Heart left ventricle (tissue), 16 donors: ENCODE results near the gene TRAFD1. TPM values are rescaled to one million over a fixed set of nuclear protein-coding genes. Genes with fewer than 3 reads are reported as not detected.

Source experiments
- ATAC-seq, 4 donors: fragments of 200-7000 bp; cut with Tn5 transposase; one replicate each; pipeline ENCODE4 v1.9.1; 2020 to 2022; ENCODE audit warnings: moderate library complexity in 4 of 4, mild to moderate bottlenecking in 3 of 4, moderate number of reproducible peaks in 1 of 4
- DNase-seq, 5 donors: peaks; one replicate each; pipeline ENCODE4 v3.0.0-alpha.2; 2020
- H3K27ac ChIP-seq, 12 donors: fragments of 200-600 bp; sonication (generic) in 4 of 12; one replicate each; pipeline versions ENCODE4 v1.5.0 to v1.8.0; 2016 to 2022; ENCODE audit warnings: mild to moderate bottlenecking in 2 of 12
- H3K27me3 ChIP-seq, 9 donors: fragments of 200-600 bp; sonication (generic) in 2 of 9; one replicate each; pipeline versions ENCODE4 v1.5.1 to v1.8.0; 2016 to 2022; ENCODE audit warnings: mild to moderate bottlenecking in 3 of 9
- H3K36me3 ChIP-seq, 9 donors: fragments of 200-600 bp; sonication (generic) in 2 of 9; one replicate each; pipeline versions ENCODE4 v1.5.0 to v1.8.0; 2018 to 2022; ENCODE audit warnings: mild to moderate bottlenecking in 2 of 9
- H3K4me1 ChIP-seq, 12 donors: fragments of 200-600 bp; sonication (generic) in 4 of 12; one replicate each; pipeline versions ENCODE4 v1.5.0 to v1.8.0; 2016 to 2022; ENCODE audit warnings: mild to moderate bottlenecking in 3 of 12
- H3K4me3 ChIP-seq, 12 donors: fragments of 200-600 bp; sonication (generic) in 4 of 12; one replicate each; pipeline versions ENCODE4 v1.5.0 to v1.8.0; 2017 to 2022; ENCODE audit warnings: mild to moderate bottlenecking in 9 of 12, moderate library complexity in 4 of 12
- H3K9me3 ChIP-seq, 12 donors: fragments of 200-600 bp; sonication (generic) in 4 of 12; one replicate each; pipeline versions ENCODE4 v1.5.0 to v1.8.0; 2016 to 2022; ENCODE audit warnings: mild to moderate bottlenecking in 1 of 12
- CTCF ChIP-seq, 12 donors: fragments of 200-600 bp; sonication (generic) in 4 of 12; IDR thresholded peaks; one replicate each; pipeline versions ENCODE4 v1.5.0 to v1.8.0; 2018 to 2022; ENCODE audit warnings: antibody characterized with exemption in 12 of 12, mild to moderate bottlenecking in 5 of 12
- POLR2A ChIP-seq, 2 donors: fragments of 450-650 bp; IDR thresholded peaks; one replicate each; pipeline ENCODE4 v1.6.1; 2017; ENCODE audit warnings: antibody characterized with exemption in 2 of 2, mild to moderate bottlenecking in 2 of 2, moderate library complexity in 2 of 2
- WGBS, 4 donors: extraction: QIAGEN DNeasy Blood & Tissue Kit in 2 of 4; methylation state at CpG; one replicate each; pipeline versions ENCODE4 v1.1.5 to v1.1.7; 2013 to 2018; 5-methylcytosine and 5-hydroxymethylcytosine counted together
- intact Hi-C, 10 donors: fragments of 100-400 bp; cut with DNase I; formaldehyde crosslinking; loops; one replicate each; pipeline versions ENCODE4 v1.11.1 to v1.14.2; 2022
- microRNA-seq, 4 donors: library from miRNA; unstranded; fragments of <30 nt; microRNA quantifications; one replicate each; pipeline versions ENCODE4 to v1.2.0, GENCODE V29; 2017 to 2020
- polyA plus RNA-seq, 2 donors: library from polyadenylated mRNA; stranded (reverse); fragments of 200-250 nt; gene quantifications; one replicate each; pipeline ENCODE4 v1.2.3, GENCODE V29; 2013
- total RNA-seq, 9 donors: library from RNA; depleted of rRNA in 2 of 9; stranded (reverse); fragments of >200 nt in 2 of 9; fragmentation: NEBNext Ultra II Directional in 3 of 9; extraction: Animal tissue kit (Norgen Biotek cat#: 25700) in 3 of 9; gene quantifications; one replicate each; pipeline versions ENCODE4 v1.1.0 to v1.2.4, GENCODE V29; 2016 to 2023
- donor health status: ischemic (EF 13 %, LVEDD 7.1; RV severe dilation, severe dysfunction).
- donor health status: healthy with polysubstance abuse.
- donor health status: DM: no; HTN: yes; CAD: no.
- donor health status: DM: no; HTN: no; CAD: no.
- donor health status: ischemic (EF 25% LVEDD 6.9; RV normal size, moderate dysfunction).
- donor health status: ischemic (EF 25% LVEDD 5.7; RV mildly dilated, moderate dysfunction).
- donor health status: healthy.
- donor health status: DM: yes; HTN: yes; CAD: no.
- donor health status: ischemic (EF 35%, LVEDD 5.7; RV mildly dilated, moderate dysfunction).
- donor health status: nonischemic (EF 11% LVEDD 7.7; RV severe dilation, severe dysfunction).
- donor health status: DM: yes; HTN: yes; CAD: no.
- donor health status: PGD.
- donor health status: ischemic (EF 29% LVEDD 5.4; RV normal size, mild dysfunction).
- donor health status: nonischemic (EF 23%, LVEDD 6.1; RV moderate dilation, normal function).

The TRAFD1 gene
- total and polyA plus RNA-seq, 11 donors, result 6.7 to 84.7 (median 22.7) TPM

DNA sequence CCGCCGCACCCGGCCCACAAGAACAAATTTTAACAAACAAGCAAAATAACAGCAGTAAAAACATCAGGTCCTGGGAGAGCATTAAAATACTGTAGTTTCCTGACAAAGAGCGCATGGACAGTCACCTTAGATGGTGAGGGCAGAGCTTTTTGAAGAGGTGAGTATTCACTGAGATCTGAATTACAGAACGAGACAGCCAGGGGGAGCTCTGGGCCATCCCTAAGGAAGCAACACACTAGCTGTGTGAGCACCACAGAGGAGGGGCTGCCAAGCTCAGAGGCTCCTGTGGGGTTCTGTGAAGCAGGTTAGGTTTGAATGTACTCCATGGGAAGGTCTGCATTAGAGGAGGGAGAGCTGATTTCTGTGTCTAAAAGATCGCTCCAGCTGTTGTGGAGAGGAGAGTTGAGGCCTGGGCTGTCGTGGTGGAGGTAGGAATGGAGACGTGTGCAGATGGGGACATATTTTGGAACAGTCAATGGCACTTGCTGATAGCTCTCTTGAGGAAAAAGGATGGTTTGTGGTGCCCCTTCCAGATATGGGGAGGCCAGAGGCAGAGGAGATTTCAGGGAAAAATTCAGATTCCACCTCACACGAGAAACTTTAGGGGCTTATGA, 72.9 kb downstream of the TRAFD1 start:
- intact Hi-C loops, result loop anchor here (1.0 to 10.0 kb wide), 5 partner anchors 184 to 189 kb away; partner anchors contain the start of gene HECTD4 (in 2 of the 10)
- H3K4me3 ChIP-seq, result no peak overlapping the region
- H3K9me3 ChIP-seq, result no peaks in the 10 kb centered on the region
- TF ChIP-seq POLR2A (IDR thresholded peaks at IDR 0.05), result no peak
- TF ChIP-seq CTCF (IDR thresholded peaks at IDR 0.05), result peak; percentile 30 to 63 (median 50)
- peaks cover 0 to 99% (median 84%) of the 10 kb centered on the region in 9 donors for H3K36me3 ChIP-seq
- H3K27ac ChIP-seq, result no peak overlapping the region
- H3K27me3 ChIP-seq, result no peaks in the 10 kb centered on the region
- DNase-seq (peak in 2 of 5 donors; percentile 49 to 52), ATAC-seq (peak in 3 of 4 donors; percentile 72 to 83 (median 81))
- 78 to 88% (median 88%) methylated on average over 9 of the region's 9 CpGs for WGBS, 4 donors
- peaks cover 0 to under 1% (median 0%) of the 10 kb centered on the region in 12 donors for H3K4me1 ChIP-seq

DNA sequence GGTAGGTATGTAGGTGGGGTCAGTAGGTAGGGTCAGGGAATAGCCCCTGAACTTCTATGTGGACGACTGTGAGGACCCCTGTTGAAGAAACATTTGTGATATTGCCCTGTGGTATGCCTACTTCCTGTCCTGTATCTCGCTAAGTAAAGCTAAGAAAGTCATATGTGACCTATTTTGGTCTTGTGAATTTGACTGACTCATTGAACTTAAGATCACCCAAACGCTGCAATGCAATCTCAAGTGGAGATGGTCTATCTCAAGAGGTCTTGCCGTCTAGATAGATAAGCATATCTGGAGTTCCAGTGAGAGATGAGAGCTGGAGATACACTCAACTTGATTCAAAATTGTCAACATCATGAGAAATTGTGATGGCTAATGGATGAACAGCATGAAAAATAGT, 73.8 kb downstream of the TRAFD1 start:
- H3K27ac ChIP-seq, result no peak overlapping the region
- no peak overlapping the region for H3K4me3 ChIP-seq
- intact Hi-C loops, result loop anchor here in 8 of 10 donors (2.0 to 10.0 kb wide), 4 partner anchors 183 to 188 kb away; partner anchors contain the start of gene HECTD4 (in 2 of the 8)
- no peaks in the 10 kb centered on the region for H3K9me3 ChIP-seq
- peaks cover 0 to 99% (median 84%) of the 10 kb centered on the region in 9 donors for H3K36me3 ChIP-seq
- ATAC-seq (no peak), DNase-seq (no peak)
- WGBS, 4 donors, result 48 to 68% (median 53%) methylated on average over 4 of the region's 4 CpGs
- no peaks in the 10 kb centered on the region for H3K27me3 ChIP-seq
- no peak for TF ChIP-seq POLR2A (IDR thresholded peaks at IDR 0.05)
- TF ChIP-seq CTCF (IDR thresholded peaks at IDR 0.05), result no peak
- H3K4me1 ChIP-seq, result no peaks in the 10 kb centered on the region

Small RNA genes lying within 50 kb of the gene (microRNA-seq; reads per million reads assigned to microRNA genes)
- 0 to 0.41 (median 0) reads per million in 4 donors for gene MIR6861

Other genes with a start within 250 kb of the TRAFD1 start
- 10 to 100 TPM; 25.7 to 63.6 (median 44.3) TPM for gene TMEM116, start 112.4 kb upstream of the TRAFD1 start, total RNA-seq
- 10 to 100 TPM; 19.6 to 26.3 TPM for gene TMEM116, start 112.4 kb upstream of the TRAFD1 start, polyA plus RNA-seq
- gene ERP29, start 112.1 kb upstream of the TRAFD1 start, total RNA-seq, result 10 to 100 TPM; 22.5 to 92.5 (median 55.9) TPM
- gene ERP29, start 112.1 kb upstream of the TRAFD1 start, polyA plus RNA-seq, result 10 to 100 TPM; 43.3 to 58.1 TPM
- 10 to 100 TPM in 8 of 9 donors, 1 to 10 TPM in 1; 9.1 to 25.9 (median 18.5) TPM for gene NAA25, start 16.8 kb upstream of the TRAFD1 start, total RNA-seq
- 1 to 10 TPM; 5.0 to 7.7 TPM for gene NAA25, start 16.8 kb upstream of the TRAFD1 start, polyA plus RNA-seq